HepG2 (cell line): Measurements from ENCODE around the gene TECTA. TPM values are rescaled to one million over a fixed set of nuclear protein-coding genes. Genes with fewer than 3 reads are reported as not detected.

Experiments
- ERF ChIP-seq: IDR thresholded peaks from 2 replicates; pipeline ENCODE4 v1.6.1; 2018; ENCODE audit warnings: missing biosample characterization, missing genetic modification reagents
- HNRNPLL ChIP-seq: fragments of 200-400 bp; formaldehyde crosslinking; IDR thresholded peaks from 2 replicates; pipeline ENCODE4 v1.6.1; 2017; ENCODE audit warnings: mild to moderate bottlenecking, low read depth, low read length; ENCODE audit not compliant: poor library complexity, severe bottlenecking
- HOXA7 ChIP-seq: sonication (generic); formaldehyde crosslinking; IDR thresholded peaks from 2 replicates; pipeline ENCODE4 v1.8.1; 2022; ENCODE audit warnings: mild to moderate bottlenecking, missing genetic modification reagents, moderate library complexity
- MLLT10 ChIP-seq: sonication (generic); formaldehyde crosslinking; IDR thresholded peaks from 2 replicates; pipeline ENCODE4 v1.4.0; 2020; ENCODE audit warnings: missing genetic modification reagents
- MYC ChIP-seq: sonication (generic); formaldehyde crosslinking; IDR thresholded peaks from 2 replicates; pipeline ENCODE4 v1.9.0; 2021; ENCODE audit warnings: missing genetic modification reagents, borderline replicate concordance
- NCOA1 ChIP-seq: sonication (generic); formaldehyde crosslinking; IDR thresholded peaks from 2 replicates; pipeline ENCODE4 v1.9.0; 2021; ENCODE audit warnings: missing genetic modification reagents
- SIX4 ChIP-seq: sonication (generic); formaldehyde crosslinking; IDR thresholded peaks from 2 replicates; pipeline ENCODE4 v1.4.0; 2020; ENCODE audit warnings: missing genetic modification reagents
- THAP11 ChIP-seq: IDR thresholded peaks from 2 replicates; pipeline ENCODE4 v1.6.1; 2016; ENCODE audit warnings: missing biosample characterization, missing genetic modification reagents
- ZFP37 ChIP-seq: sonication (generic); formaldehyde crosslinking; IDR thresholded peaks from 2 replicates; pipeline ENCODE4 v1.4.0; 2020; ENCODE audit warnings: missing genetic modification reagents, borderline replicate concordance
- ZNF20 ChIP-seq: sonication (generic); formaldehyde crosslinking; IDR thresholded peaks from 2 replicates; pipeline ENCODE4 v1.4.0; 2020; ENCODE audit warnings: mild to moderate bottlenecking, moderate library complexity, missing genetic modification reagents
- ZNF296 ChIP-seq: sonication (generic); formaldehyde crosslinking; conservative IDR thresholded peaks from 2 replicates; pipeline ENCODE4 v1.5.0; 2020; ENCODE audit warnings: mild to moderate bottlenecking, missing genetic modification reagents
- ZNF510 ChIP-seq: sonication (generic); formaldehyde crosslinking; IDR thresholded peaks from 2 replicates; pipeline ENCODE4 v1.4.0; 2020; ENCODE audit warnings: low read depth, mild to moderate bottlenecking, missing genetic modification reagents
- ZSCAN21 ChIP-seq: sonication (generic); formaldehyde crosslinking; IDR thresholded peaks from 2 replicates; pipeline ENCODE4 v1.8.0; 2022; ENCODE audit warnings: mild to moderate bottlenecking, missing genetic modification reagents, moderate library complexity, borderline replicate concordance
- polyA plus RNA-seq, 8 experiments: library from polyadenylated mRNA; depleted of rRNA in 3 of 8; stranded (reverse) in 7 of 8; unstranded in 1 of 8; fragments of >200 nt; fragmentation: Illumina TruSeq in 4 of 8; extraction: Trizol in 4 of 8; gene quantifications; 2 replicates each; pipeline versions ENCODE4 v1.2.1 to v1.2.3, GENCODE V29; 2011 to 2016; ENCODE audit warnings: low read depth in 4 of 8, missing spikeins in 1 of 8, mixed read lengths in 1 of 8; ENCODE audit not compliant: insufficient read depth in 1 of 8
- total RNA-seq, 5 experiments: library from RNA; depleted of rRNA; stranded (reverse); fragments of >200 nt; fragmentation: Illumina TruSeq; extraction: Trizol; gene quantifications; 2 replicates each; pipeline ENCODE4 v1.2.3, GENCODE V29; 2016; ENCODE audit warnings: low read depth in 1 of 5
- TF ChIP-seq, protein P1 (sequence below): sonication (generic); formaldehyde crosslinking; IDR thresholded peaks from 2 replicates; pipeline ENCODE4 v1.9.0; 2021; ENCODE audit warnings: missing genetic modification reagents, mild to moderate bottlenecking, borderline replicate concordance
- TF ChIP-seq, protein P2 (sequence below): IDR thresholded peaks from 2 replicates; pipeline ENCODE4 v1.6.1; 2016; ENCODE audit warnings: low read depth, missing genetic modification reagents, missing compliant biosample characterization
- TF ChIP-seq, protein P3 (sequence below): sonication (generic); formaldehyde crosslinking; IDR thresholded peaks from 2 replicates; pipeline ENCODE4 v1.8.1; 2023; ENCODE audit warnings: mild to moderate bottlenecking, missing genetic modification reagents
- TF ChIP-seq, protein P4 (sequence below): sonication (generic); formaldehyde crosslinking; IDR thresholded peaks from 2 replicates; pipeline ENCODE4 v1.5.0; 2020; ENCODE audit warnings: mild to moderate bottlenecking, missing genetic modification reagents, borderline replicate concordance

Gene TECTA
- total and polyA plus RNA-seq, 2 of the 13 experiments (the other 11 are each of a cell fraction or from before 2014, with no cell fraction given) = 0.04 to 0.17 TPM

DNA sequence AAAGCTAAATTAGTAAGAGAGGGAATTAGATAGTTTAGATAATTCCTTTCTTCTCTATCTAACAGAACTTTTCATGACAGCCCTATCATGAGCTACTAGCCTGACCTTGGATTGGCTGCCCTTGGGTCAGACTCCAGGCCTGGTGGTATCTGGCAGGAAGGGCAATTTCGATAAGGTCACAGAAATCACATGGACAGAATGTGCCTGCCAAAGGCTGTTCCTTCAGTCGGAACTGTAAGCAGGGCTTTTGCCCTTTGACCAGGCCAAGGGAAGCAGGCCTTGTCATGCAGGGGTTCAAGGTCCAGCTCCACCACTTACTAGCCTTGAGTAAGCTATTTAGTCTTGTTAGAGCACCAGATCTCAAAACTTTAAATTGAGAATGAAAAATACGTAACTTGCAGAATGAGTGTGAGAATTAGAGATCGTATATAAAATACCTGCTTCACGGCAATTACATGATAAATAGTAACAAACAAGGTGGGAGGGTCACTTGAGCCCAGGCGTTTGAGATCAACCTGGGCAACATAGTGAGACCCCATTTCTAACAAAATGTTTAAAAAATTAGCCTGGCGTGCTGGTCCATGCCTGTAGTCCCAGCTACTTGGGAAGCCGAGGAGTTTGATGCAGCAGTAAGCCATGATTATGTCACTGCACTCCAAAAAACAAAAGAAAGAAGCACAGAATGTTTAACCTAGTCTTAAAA, 130.7 kb downstream of the TECTA start (continued):
- TF ChIP-seq, protein P1, sequence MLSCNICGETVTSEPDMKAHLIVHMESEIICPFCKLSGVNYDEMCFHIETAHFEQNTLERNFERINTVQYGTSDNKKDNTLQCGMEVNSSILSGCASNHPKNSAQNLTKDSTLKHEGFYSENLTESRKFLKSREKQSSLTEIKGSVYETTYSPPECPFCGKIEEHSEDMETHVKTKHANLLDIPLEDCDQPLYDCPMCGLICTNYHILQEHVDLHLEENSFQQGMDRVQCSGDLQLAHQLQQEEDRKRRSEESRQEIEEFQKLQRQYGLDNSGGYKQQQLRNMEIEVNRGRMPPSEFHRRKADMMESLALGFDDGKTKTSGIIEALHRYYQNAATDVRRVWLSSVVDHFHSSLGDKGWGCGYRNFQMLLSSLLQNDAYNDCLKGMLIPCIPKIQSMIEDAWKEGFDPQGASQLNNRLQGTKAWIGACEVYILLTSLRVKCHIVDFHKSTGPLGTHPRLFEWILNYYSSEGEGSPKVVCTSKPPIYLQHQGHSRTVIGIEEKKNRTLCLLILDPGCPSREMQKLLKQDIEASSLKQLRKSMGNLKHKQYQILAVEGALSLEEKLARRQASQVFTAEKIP (CRISPR knock-in tag) = no peak
- TF ChIP-seq ZNF510 (CRISPR knock-in tag) (no peak), ZNF20 (CRISPR knock-in tag) (no peak), HOXA7 (CRISPR knock-in tag) (0 out of 2 replicates have a peak, but pooled peaks have one; percentile 40), ZFP37 (no peak), MLLT10 (CRISPR knock-in tag) (no peak), HNRNPLL (no peak), ZSCAN21 (CRISPR knock-in tag) (no peak), SIX4 (no peak), THAP11 (CRISPR knock-in tag) (peak; percentile 22; the same call in 1 of the 2 replicates), NCOA1 (CRISPR knock-in tag) (no peak), ERF (CRISPR knock-in tag) (peak; percentile 14; the same call in 1 of the 2 replicates), MYC (CRISPR knock-in tag) (peak; percentile 38; the same call in 1 of the 2 replicates), ZNF296 (no peak)
- TF ChIP-seq, protein P2, sequence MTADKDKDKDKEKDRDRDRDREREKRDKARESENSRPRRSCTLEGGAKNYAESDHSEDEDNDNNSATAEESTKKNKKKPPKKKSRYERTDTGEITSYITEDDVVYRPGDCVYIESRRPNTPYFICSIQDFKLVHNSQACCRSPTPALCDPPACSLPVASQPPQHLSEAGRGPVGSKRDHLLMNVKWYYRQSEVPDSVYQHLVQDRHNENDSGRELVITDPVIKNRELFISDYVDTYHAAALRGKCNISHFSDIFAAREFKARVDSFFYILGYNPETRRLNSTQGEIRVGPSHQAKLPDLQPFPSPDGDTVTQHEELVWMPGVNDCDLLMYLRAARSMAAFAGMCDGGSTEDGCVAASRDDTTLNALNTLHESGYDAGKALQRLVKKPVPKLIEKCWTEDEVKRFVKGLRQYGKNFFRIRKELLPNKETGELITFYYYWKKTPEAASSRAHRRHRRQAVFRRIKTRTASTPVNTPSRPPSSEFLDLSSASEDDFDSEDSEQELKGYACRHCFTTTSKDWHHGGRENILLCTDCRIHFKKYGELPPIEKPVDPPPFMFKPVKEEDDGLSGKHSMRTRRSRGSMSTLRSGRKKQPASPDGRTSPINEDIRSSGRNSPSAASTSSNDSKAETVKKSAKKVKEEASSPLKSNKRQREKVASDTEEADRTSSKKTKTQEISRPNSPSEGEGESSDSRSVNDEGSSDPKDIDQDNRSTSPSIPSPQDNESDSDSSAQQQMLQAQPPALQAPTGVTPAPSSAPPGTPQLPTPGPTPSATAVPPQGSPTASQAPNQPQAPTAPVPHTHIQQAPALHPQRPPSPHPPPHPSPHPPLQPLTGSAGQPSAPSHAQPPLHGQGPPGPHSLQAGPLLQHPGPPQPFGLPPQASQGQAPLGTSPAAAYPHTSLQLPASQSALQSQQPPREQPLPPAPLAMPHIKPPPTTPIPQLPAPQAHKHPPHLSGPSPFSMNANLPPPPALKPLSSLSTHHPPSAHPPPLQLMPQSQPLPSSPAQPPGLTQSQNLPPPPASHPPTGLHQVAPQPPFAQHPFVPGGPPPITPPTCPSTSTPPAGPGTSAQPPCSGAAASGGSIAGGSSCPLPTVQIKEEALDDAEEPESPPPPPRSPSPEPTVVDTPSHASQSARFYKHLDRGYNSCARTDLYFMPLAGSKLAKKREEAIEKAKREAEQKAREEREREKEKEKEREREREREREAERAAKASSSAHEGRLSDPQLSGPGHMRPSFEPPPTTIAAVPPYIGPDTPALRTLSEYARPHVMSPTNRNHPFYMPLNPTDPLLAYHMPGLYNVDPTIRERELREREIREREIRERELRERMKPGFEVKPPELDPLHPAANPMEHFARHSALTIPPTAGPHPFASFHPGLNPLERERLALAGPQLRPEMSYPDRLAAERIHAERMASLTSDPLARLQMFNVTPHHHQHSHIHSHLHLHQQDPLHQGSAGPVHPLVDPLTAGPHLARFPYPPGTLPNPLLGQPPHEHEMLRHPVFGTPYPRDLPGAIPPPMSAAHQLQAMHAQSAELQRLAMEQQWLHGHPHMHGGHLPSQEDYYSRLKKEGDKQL (CRISPR knock-in tag) = no peak
- TF ChIP-seq, protein P3, sequence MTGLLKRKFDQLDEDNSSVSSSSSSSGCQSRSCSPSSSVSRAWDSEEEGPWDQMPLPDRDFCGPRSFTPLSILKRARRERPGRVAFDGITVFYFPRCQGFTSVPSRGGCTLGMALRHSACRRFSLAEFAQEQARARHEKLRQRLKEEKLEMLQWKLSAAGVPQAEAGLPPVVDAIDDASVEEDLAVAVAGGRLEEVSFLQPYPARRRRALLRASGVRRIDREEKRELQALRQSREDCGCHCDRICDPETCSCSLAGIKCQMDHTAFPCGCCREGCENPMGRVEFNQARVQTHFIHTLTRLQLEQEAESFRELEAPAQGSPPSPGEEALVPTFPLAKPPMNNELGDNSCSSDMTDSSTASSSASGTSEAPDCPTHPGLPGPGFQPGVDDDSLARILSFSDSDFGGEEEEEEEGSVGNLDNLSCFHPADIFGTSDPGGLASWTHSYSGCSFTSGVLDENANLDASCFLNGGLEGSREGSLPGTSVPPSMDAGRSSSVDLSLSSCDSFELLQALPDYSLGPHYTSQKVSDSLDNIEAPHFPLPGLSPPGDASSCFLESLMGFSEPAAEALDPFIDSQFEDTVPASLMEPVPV (CRISPR knock-in tag) = no peak
- TF ChIP-seq, protein P4, sequence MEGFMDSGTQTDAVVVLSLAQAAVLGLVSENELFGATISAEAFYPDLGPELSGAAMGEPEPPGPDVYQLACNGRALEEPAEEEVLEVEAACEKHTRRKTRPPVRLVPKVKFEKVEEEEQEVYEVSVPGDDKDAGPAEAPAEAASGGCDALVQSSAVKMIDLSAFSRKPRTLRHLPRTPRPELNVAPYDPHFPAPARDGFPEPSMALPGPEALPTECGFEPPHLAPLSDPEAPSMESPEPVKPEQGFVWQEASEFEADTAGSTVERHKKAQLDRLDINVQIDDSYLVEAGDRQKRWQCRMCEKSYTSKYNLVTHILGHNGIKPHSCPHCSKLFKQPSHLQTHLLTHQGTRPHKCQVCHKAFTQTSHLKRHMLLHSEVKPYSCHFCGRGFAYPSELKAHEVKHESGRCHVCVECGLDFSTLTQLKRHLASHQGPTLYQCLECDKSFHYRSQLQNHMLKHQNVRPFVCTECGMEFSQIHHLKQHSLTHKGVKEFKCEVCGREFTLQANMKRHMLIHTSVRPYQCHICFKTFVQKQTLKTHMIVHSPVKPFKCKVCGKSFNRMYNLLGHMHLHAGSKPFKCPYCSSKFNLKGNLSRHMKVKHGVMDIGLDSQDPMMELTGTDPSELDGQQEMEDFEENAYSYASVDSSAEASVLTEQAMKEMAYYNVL (CRISPR knock-in tag) = 0 out of 2 replicates have a peak, but pooled peaks have one; percentile 37
